Urothelium cell line (cell line): ENCODE measurements around the gene AHNAK2.
"Not testable (repeated sequence)": the region's sequence is repeated elsewhere in the genome, so short reads cannot be mapped to it uniquely, and the experiment has no call there.

Experiments used
- DNase-seq: peaks from one replicate; pipeline ENCODE4 v3.0.0; 2011; ENCODE audit warnings: low spot score, mixed read lengths
- FAIRE-seq: peaks from 2 replicates; lab custom pipeline; 2011; peaks lifted over from hg19 to GRCh38; lab: Jason Lieb, UNC

The AHNAK2 gene

GRCh38 chr14:104928391-104929133 is 49.6 kb downstream of the AHNAK2 start:
- no peak for FAIRE-seq
- DNase-seq, result no peak

- FAIRE-seq, result no peak
- no peak for DNase-seq
Measured at GRCh38 chr14:104927901-104928300, 50.3 kb downstream of the AHNAK2 start.

- no peak for DNase-seq
- FAIRE-seq, result no peak
Measured at GRCh38 chr14:104927432-104927816, 50.8 kb downstream of the AHNAK2 start.

- FAIRE-seq, result no peak
- DNase-seq, result no peak
Measured at GRCh38 chr14:104926619-104927431, 51.3 kb downstream of the AHNAK2 start.

- no peak for DNase-seq
- FAIRE-seq, result no peak
Measured at GRCh38 chr14:104925855-104926609, 52.1 kb downstream of the AHNAK2 start.

- FAIRE-seq (no peak), DNase-seq (no peak)
Measured at GRCh38 chr14:104925214-104925854, 52.8 kb downstream of the AHNAK2 start.

GRCh38 chr14:104924421-104925213 is 53.6 kb downstream of the AHNAK2 start, which contains the start of gene PLD4:
Gene PLD4, plus strand, starts transcription at chr14:104924879. Its CDS starts 2,262 bp downstream, at chr14:104927141.
- DNase-seq, result no peak

GRCh38 chr14:104923640-104924420 is 54.3 kb downstream of the AHNAK2 start:
- FAIRE-seq (no peak), DNase-seq (no peak)

More at GRCh38 chr14:104924421-104925213, 53.6 kb downstream of the AHNAK2 start, which contains the start of gene PLD4:
- FAIRE-seq, result no peak

GRCh38 chr14:104919993-104920315 is 58.2 kb downstream of the AHNAK2 start:
- no peak for FAIRE-seq

GRCh38 chr14:104919152-104919992 is 58.8 kb downstream of the AHNAK2 start:
- not testable (repeated sequence) for FAIRE-seq, DNase-seq

More at GRCh38 chr14:104919993-104920315, 58.2 kb downstream of the AHNAK2 start:
- DNase-seq, result no peak

- no peak for DNase-seq
- FAIRE-seq, result no peak
Measured at GRCh38 chr14:104917993-104918392, 60.2 kb downstream of the AHNAK2 start.

GRCh38 chr14:104917116-104917515 is 61.1 kb downstream of the AHNAK2 start:
- FAIRE-seq, result no peak

GRCh38 chr14:104913435-104913834 is 64.7 kb downstream of the AHNAK2 start:
- DNase-seq (no peak), FAIRE-seq (no peak)

More at GRCh38 chr14:104917116-104917515, 61.1 kb downstream of the AHNAK2 start:
- DNase-seq, result no peak

GRCh38 chr14:104912053-104912452 is 66.1 kb downstream of the AHNAK2 start:
- DNase-seq (no peak), FAIRE-seq (no peak)

- FAIRE-seq (no peak), DNase-seq (no peak)
Measured at GRCh38 chr14:104908303-104908702, 69.9 kb downstream of the AHNAK2 start.

GRCh38 chr14:104905579-104905933 is 72.6 kb downstream of the AHNAK2 start:
- not testable (repeated sequence) for FAIRE-seq, DNase-seq

- not testable (repeated sequence) for FAIRE-seq
Measured at GRCh38 chr14:104904650-104905578, 73.3 kb downstream of the AHNAK2 start.

More at GRCh38 chr14:104904650-104905578, 73.3 kb downstream of the AHNAK2 start:
- not testable (repeated sequence) for DNase-seq
